Inflammatory macrophage (primary cell): ENCODE measurements around the gene COL27A1.
"Not testable (repeated sequence)": the region's sequence is repeated elsewhere in the genome, so short reads cannot be mapped to it uniquely, and the experiment has no call there.

Source experiments
- DNase-seq, 2 donors: peaks; one replicate each; pipeline ENCODE4 v3.0.0-alpha.2; 2020 to 2022

COL27A1 gene

GRCh38 chr9:114123031-114123977 is 32.0 kb upstream of the COL27A1 start:
- DNase-seq: no peak

- no peak for DNase-seq
Observed at GRCh38 chr9:114124138-114124537, 31.2 kb upstream of the COL27A1 start.

DNA sequence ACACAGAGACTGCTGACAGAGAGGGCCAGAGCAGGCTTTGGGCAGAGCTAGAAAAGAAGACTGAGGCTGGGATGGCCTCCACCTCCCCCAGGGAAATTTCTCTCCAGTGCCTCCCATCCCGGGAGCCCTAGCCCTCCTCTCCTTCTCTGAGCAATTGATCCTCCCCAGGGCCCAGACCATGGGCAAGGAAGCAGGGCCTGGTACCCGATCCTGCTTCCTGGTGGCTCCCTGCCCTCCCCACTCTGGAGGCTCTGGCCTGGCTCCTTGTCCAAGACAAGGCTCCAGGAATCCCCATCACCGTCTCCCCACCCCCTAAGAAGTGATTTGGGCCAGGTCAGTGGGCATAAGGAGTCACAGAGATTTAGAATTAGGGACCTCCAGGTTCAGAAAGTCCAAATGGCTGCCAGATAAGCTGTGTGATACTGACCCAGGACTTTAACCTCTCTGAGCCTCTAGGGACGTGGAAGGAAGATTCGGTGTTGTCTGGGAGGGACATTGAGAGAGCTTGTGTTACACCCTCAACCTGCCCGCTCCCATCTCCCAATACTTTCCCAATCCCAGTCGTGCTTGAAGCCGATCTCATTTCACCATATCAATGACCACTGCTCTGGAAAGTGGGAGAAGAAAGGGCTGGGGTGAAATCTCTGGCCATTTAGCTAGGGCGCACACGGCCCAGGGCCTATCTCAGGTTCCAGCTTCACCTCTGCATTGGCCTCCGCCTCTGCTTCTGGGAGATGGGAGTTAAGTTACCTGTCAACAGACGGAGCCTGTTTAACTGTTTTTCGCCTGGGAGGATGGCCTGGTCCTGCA is 30.5 kb upstream of the COL27A1 start:
- DNase-seq: no peak

DNA sequence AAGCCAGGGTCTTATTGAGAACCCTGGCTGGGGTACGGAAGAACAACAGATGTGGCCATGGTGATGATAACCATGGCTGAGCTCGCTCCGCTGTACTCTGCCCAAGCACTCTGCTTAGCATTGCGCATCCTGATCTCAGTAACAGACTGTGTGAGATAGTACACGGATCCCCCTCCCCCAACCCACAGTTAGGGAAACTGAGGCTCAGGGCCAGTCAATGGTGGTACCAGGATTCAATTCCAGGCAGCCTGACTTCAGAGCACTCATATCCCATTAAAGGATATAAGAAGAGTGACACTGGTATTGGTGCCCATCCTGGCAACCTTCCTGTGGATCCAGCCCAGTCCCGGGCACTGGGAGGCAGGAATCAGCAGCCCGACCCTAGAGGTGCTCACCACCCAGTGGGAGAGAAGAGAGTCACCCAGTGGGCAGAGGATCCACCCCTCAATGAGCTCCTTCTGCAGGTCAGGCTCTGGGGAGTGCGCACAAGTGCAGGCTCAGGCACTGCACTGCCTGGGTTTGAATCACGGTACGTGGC is 29.8 kb upstream of the COL27A1 start:
- no peak for DNase-seq

DNA sequence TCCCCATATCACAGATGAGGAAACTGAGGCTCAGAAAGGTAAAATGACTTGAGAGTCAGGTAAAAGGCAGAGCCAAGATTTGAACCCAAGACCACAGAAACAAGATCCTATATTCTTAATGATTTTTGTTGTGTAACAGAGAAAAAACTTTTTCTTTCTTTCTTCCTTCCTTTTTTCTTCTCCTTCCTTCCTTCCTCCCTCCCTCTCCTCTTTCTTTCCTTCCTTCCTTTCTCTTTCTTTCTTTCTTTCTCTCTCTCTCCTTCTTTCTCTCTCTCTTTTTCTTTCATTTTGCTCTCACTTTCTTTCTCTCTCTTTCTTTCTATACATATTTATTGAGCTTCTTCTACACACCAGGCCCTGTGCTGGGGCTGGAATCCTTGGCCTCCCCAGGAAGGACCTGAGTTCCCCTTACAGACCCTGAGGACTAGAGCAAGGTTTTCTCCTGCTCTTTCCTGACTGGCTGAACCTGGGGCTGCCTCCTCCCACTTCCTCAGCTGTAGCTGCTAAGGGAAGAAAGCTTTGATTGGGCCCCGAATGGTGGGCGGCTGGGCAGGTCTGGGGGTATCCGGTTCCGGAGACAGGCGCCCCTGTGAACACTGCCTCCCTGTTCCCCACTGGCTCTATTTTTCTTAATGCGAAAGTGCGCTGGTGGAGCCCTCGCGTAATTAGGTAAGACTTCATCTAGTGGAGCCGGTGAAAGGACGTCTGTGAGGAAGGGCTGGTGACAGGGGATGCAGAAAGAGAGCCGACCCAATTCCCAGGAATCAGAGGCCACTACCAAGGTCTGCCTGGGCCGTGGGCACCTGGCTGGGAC is 28.9 kb upstream of the COL27A1 start:
- DNase-seq: no peak

DNA sequence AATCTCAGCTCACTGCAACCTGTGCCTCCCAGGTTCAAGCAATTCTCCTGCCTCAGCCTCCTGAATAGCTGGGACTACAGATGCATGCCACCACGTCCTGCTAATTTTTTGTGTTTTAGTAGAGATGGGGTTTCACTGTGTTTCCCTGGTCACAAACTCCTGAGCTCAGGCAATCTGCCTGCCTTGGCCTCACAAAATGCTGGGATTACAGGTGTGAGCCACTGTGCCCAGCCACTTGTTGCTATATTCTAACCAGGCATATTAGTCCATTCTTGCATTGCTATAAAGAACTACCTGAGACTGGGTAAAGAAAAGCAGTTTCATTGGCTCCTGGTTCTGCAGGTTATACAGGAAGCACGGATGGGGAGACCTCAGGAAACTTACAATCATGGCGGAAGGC is 26.6 kb upstream of the COL27A1 start:
- not testable (repeated sequence) for DNase-seq

DNA sequence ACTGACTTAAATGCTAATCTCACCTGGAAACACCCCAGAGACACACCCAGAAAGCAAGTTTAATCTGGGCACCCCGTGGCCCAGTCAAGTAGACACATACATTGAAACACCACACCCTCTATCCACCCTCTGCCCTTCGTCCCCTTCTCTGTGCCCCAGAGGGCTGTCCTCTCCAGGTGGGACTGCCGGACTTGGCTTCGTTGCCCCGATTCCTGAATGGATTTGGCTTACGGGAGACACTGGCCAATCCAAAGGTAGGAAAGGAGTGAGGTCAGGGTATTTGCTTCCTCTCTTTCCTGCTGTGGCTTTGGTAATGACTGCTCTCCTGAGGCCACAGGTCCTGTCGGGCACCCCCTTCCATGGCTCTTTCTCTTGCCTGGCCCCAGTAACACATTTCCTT is 25.2 kb upstream of the COL27A1 start:
- no peak for DNase-seq

DNA sequence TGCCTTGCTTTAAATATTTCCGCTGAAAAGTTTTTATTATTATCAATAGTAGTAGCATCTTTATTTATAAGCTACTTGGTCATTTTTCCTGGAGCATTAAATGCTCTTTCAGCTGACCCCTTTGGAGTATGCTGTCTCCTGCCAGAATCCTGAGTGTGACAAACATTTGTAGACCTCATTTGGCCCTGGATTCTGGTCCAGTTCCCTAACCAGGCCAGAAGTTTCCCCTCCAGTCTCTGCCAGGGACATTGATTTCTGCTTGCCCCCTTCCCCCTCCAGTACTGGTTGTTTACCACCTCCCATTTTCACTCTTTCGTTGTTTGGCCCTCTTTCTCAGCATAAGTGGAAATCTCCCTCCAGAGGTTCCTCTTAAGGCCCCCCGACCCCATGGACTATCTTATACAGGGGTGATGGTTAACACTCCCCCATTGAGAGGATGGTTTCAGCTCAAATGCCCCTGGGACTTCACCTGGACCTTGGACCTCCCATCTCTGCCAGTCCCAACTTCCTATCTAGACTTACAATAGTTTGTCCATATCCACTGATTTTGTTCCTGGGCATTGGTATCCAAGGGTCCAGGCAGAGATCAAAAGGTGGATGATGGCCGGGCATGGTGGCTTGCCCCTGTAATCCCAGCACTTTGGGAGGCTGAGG is 24.6 kb upstream of the COL27A1 start:
- no peak for DNase-seq

DNA sequence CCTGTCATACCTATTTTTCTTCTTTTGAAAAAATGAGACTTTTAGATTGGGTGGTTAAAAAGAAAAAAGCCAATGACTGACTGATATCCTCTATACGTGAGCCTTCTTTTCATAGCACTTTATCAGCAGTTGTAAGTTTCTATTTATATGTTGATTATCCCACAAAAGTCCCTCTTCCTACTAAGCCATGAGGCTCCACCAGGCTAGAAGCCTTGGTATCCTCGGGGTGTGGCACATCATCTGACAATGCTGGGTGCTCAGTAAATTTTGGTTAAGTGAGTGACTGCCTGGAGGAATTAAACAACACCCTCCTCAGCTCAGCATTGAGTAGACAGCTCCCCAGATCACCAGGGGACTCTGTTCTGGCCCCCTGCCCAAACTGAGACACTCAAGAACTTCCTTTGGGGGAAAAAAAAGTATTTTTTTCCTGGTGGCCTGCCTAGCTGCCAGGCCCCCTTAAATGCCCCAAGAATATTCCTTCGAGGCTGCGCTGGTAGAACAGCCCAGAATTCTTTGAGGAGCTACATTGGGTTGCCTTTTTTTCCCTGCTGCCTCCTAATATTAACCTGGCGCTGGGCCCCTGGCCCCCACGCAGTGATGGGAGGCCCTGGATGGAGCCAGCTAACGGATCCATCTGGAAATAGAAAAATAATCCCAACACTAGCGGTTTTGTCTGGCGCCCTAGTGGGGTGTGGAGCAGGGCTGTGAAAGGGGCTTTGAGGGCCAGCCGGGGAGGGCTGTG is 23.4 kb upstream of the COL27A1 start:
- DNase-seq: no peak

DNA sequence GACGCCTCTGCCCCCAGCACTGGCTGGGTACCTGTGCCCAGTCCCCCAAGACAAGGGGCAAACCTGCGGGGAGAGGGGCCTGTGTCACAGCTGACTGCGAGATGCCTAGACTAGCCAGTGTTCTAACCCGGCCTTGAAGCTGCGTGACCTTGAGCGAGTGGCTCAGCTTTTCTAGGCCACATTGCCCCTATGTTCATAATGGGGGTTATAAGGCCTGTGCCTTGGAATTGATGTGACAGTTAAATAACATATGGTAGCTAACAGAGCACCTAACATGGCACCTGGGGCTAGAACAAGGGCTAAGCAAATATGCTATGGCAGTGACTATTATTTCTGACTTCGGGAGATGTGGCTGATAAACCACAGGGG is 22.8 kb upstream of the COL27A1 start:
- no peak for DNase-seq

DNA sequence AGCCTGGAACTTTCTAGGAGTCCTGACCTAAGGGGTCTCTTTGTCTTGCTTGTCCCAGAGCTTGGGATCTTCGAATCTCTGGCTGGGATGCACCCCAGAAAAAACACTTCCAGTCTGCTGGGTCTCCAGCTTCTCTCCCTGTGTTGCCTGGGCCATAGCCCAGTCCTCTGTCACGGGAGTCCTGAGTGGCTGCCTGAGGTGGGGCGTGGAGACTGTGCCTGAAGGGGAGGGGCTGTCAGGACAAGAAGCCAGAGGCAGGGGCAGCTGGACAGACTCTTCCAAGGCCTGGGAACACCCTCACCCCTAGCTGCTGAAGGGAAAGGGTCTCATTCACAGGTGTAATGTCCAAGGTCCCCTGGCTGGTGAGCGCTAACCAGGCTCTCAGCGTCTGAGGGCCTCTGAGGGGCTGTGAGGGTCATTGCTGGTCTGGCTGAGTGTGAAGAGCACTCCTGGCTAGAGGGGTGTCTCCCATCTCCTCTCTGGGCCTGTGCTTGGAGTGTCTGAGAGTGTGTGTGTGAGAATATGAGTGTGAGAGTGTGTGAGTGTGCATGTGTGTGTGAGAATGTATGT is 20.4 kb upstream of the COL27A1 start:
- DNase-seq: no peak

- no peak for DNase-seq
Observed at GRCh38 chr9:114137831-114138230, 17.5 kb upstream of the COL27A1 start.

DNA sequence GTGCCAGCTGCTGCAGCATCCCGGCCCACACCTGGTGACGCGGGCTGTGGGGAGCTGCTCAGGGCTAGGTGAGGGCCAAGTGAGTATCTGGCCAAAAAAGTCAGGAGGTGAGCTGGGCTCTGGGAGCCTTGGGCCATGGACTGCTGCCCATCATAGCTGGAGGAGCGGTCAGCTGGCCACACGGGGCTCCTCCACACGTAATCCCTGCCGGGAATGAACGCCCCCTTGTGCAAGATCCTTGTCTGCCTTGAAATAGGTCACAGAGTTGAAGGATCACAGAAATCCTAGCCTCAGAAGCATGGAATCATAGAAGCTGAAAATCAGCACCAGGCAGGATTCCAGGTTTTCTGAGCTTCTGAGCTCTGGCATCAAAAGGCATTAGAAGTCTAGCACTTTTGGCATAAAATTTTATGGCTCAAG is 16.8 kb upstream of the COL27A1 start:
- no peak for DNase-seq

GRCh38 chr9:114139071-114139470 is 16.3 kb upstream of the COL27A1 start:
- no peak for DNase-seq

- DNase-seq: no peak
Observed at GRCh38 chr9:114140401-114140800, 14.9 kb upstream of the COL27A1 start.

- no peak for DNase-seq
Observed at GRCh38 chr9:114140850-114141249, 14.5 kb upstream of the COL27A1 start.

DNA sequence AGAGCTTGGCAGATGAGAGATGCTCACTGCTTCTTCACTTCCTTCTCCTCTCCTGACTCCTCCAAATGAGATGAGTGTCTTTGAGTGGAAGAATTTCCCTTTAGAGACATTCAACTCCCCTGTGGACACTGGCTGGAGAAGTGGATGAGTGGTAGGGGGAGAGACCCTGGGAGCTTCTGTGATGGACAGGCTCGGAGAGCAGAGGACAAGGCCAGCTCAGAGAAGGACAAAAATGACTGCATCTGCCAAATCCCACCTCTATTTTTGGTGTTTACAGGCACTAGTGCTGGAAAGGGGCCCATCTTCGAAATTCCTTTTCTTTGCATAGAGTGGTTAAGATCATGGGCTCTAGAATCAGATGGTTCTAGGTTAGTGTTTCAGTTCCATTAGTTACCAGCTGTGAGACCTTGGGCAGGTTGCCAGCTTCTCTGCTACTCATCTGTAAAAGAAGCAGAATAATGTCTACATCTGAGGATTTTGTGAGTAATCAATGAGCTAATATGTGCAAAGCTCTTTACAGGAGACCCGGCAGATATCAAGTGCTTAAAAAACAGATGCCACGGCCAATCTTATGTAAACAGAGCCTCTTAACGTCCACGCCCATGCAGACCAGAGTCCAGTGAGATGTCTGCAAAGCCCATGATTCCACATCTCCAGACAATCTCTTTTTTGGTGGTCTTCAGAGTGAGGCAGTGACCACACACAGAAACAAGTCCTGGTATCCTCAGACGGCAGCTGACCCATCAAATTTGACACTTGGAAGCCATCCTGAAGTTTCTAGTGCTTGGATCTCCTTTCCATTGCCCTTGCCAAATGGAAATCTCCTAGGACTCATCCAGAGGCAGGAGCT is 13.6 kb upstream of the COL27A1 start:
- no peak for DNase-seq

GRCh38 chr9:114143234-114143633 is 12.1 kb upstream of the COL27A1 start:
- DNase-seq: no peak

DNA sequence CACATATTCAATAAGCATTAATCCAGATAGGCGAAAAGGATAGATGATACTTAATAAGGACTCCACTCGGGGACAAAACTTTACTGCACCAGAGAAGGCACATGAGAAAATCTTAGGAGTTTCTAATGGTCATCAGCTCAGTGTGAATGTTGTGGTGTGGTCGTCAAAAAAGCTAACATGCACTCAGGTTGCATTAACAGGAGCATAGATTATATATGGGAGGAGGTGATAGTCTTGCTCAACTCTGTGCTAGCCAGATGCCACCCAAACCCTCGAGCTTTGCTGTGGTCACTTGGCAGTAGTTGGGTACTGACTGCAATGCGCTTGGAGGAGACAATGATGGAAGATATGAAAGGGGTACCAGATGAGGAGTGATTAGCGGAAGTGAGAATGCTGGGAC is 8.6 kb upstream of the COL27A1 start:
- no peak for DNase-seq

DNA sequence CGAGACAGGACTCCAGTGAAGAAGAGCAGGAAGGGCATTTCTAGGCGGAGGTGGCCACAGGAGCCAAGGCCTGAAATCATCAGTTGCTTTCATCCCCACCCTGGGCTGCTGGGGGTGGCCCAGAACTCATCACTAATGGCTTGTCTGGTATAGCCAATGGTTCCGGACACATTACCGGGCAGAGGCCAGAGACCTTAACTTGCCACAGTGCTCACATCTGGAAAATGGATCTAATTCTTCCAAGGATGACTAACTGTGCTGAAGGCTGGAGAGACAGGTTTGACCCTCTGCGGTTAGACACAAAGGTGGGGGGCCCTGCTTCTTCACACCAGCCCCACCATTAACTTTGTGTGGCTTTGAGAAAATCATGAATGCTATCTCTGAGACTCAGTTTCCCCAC is 6.2 kb upstream of the COL27A1 start:
- DNase-seq: no peak
